Measurements from ENCODE around the gene GNAL.
"Not testable (repeated sequence)": the region's sequence is repeated elsewhere in the genome, so short reads cannot be mapped to it uniquely, and the experiment has no call there.

DNA sequence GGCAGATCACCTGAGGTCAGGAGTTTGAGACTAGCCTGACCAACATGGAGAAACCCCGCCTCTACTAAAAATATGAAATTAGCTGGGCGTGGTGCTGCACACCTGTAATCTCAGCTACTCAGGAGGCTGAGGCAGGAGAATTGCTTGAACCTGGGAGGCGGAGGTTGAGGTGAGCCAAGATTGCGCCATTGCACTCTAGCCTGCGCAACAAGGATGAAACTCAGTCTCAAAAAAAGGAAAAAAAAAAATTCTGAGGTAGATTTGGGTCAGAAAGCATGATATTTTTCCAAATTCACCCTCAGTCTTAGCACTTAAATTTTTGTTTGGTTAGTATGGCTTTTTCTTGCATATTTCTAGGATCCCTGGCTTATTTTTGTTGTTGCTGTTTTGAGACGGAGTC is 165.5 kb downstream of the GNAL start:
- not testable (repeated sequence) for TF ChIP-seq EP300 (IDR thresholded peaks at IDR 0.05); POLR2A (IDR thresholded peaks at IDR 0.05; ENCODE audit: low read depth); POLR2AphosphoS5 (IDR thresholded peaks at IDR 0.05)
- TF ChIP-seq, protein P1, sequence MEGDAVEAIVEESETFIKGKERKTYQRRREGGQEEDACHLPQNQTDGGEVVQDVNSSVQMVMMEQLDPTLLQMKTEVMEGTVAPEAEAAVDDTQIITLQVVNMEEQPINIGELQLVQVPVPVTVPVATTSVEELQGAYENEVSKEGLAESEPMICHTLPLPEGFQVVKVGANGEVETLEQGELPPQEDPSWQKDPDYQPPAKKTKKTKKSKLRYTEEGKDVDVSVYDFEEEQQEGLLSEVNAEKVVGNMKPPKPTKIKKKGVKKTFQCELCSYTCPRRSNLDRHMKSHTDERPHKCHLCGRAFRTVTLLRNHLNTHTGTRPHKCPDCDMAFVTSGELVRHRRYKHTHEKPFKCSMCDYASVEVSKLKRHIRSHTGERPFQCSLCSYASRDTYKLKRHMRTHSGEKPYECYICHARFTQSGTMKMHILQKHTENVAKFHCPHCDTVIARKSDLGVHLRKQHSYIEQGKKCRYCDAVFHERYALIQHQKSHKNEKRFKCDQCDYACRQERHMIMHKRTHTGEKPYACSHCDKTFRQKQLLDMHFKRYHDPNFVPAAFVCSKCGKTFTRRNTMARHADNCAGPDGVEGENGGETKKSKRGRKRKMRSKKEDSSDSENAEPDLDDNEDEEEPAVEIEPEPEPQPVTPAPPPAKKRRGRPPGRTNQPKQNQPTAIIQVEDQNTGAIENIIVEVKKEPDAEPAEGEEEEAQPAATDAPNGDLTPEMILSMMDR (IDR thresholded peaks at IDR 0.05) = not testable (repeated sequence)
